Measurements from ENCODE around the gene SERPINA1. TPM values are rescaled to one million over a fixed set of nuclear protein-coding genes. Genes with fewer than 3 reads are reported as not detected.
"Not testable (repeated sequence)": the region's sequence is repeated elsewhere in the genome, so short reads cannot be mapped to it uniquely, and the experiment has no call there.

Gene SERPINA1
- total RNA-seq, 1 donor from 2014 or later: not detected

- no peak for TF ChIP-seq CTCF (conservative IDR thresholded peaks at IDR 0.05)
- H3K4me1 Mint-ChIP-seq: no peaks in the 10 kb centered on the region
- H3K27ac Mint-ChIP-seq (ENCODE audit: unreplicated experiment): no peak overlapping the region
- peaks cover 19% of the 10 kb centered on the region for H3K27me3 Mint-ChIP-seq (ENCODE audit: low read depth)
- no peak for DNase-seq (ENCODE audit: low read depth, low spot score)
- peaks cover 12% of the 10 kb centered on the region for H3K9me3 Mint-ChIP-seq
- H3K36me3 Mint-ChIP-seq (ENCODE audit: low read depth): no peaks in the 10 kb centered on the region
- H3K4me3 Mint-ChIP-seq: no peak overlapping the region
Measured at GRCh38 chr14:94348836-94349235, 39.6 kb downstream of the SERPINA1 start.

GRCh38 chr14:94346841-94347240, 41.6 kb downstream of the SERPINA1 start:
- no peaks in the 10 kb centered on the region for H3K4me1 Mint-ChIP-seq
- no peak for TF ChIP-seq CTCF (conservative IDR thresholded peaks at IDR 0.05)
- no peak for DNase-seq (ENCODE audit: low read depth, low spot score)

GRCh38 chr14:94346065-94346786, 42.2 kb downstream of the SERPINA1 start:
- H3K9me3 Mint-ChIP-seq; H3K4me1 Mint-ChIP-seq; H3K4me3 Mint-ChIP-seq; H3K27ac Mint-ChIP-seq (ENCODE audit: unreplicated experiment); H3K36me3 Mint-ChIP-seq (ENCODE audit: low read depth); DNase-seq (ENCODE audit: low read depth, low spot score): not testable (repeated sequence)
- peaks cover 22% of the 10 kb centered on the region for H3K27me3 Mint-ChIP-seq (ENCODE audit: low read depth)

More at GRCh38 chr14:94346841-94347240, 41.6 kb downstream of the SERPINA1 start:
- Mint-ChIP-seq H3K27me3 (ENCODE audit: low read depth) (peaks cover 22% of the 10 kb centered on the region), H3K9me3 (peaks cover 7% of the 10 kb centered on the region), H3K27ac (ENCODE audit: unreplicated experiment) (no peak overlapping the region), H3K36me3 (ENCODE audit: low read depth) (no peaks in the 10 kb centered on the region), H3K4me3 (no peak overlapping the region)

- H3K9me3 Mint-ChIP-seq: no peaks in the 10 kb centered on the region
- no peak for DNase-seq (ENCODE audit: low read depth, low spot score)
- TF ChIP-seq CTCF (conservative IDR thresholded peaks at IDR 0.05): no peak
Measured at GRCh38 chr14:94345344-94346064, 42.9 kb downstream of the SERPINA1 start.

GRCh38 chr14:94344389-94344788, 44.0 kb downstream of the SERPINA1 start:
- peak overlapping the region; percentile 71 for H3K27ac Mint-ChIP-seq (ENCODE audit: unreplicated experiment)
- no peaks in the 10 kb centered on the region for H3K9me3 Mint-ChIP-seq
- peaks cover 22% of the 10 kb centered on the region for H3K27me3 Mint-ChIP-seq (ENCODE audit: low read depth)
- H3K4me1 Mint-ChIP-seq: no peaks in the 10 kb centered on the region
- no peaks in the 10 kb centered on the region for H3K36me3 Mint-ChIP-seq (ENCODE audit: low read depth)
- H3K4me3 Mint-ChIP-seq: no peak overlapping the region
- DNase-seq (ENCODE audit: low read depth, low spot score): no peak
- TF ChIP-seq CTCF (conservative IDR thresholded peaks at IDR 0.05): no peak

More at GRCh38 chr14:94345344-94346064, 42.9 kb downstream of the SERPINA1 start:
- Mint-ChIP-seq H3K4me1 (no peaks in the 10 kb centered on the region), H3K27ac (ENCODE audit: unreplicated experiment) (no peak overlapping the region), H3K27me3 (ENCODE audit: low read depth) (peaks cover 23% of the 10 kb centered on the region), H3K36me3 (ENCODE audit: low read depth) (no peaks in the 10 kb centered on the region), H3K4me3 (no peak overlapping the region)
